Measurements from ENCODE around the gene SCRN1. TPM values are rescaled to one million over a fixed set of nuclear protein-coding genes. Genes with fewer than 3 reads are reported as not detected.

SCRN1 gene
- total and polyA plus RNA-seq, 2 of the 13 experiments (the other 11 are each of a cell fraction or from before 2014, with no cell fraction given) = 43.2 to 49.8 TPM

DNA sequence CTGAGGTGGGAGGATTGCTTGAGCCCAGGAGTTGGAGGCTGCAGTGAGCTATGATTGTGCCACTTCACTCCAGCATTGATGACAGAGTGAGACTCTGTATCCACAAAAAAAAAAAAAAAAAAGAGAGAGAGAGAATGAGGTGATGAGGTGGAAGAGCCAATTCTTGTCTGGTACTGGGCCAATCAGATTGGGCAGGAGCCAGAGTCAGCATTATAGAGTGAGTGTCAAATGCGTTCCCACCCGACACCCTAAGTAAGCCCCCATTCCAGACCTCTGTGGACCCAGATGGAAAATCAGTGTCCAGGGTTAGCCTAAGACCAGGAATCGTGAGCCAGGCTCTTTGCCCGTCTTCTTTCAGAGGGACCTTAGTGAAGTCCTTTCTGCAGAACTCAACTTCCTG lies 99.3 kb downstream of the SCRN1 start:
- ATAC-seq (no peak), DNase-seq (ENCODE audit: low spot score) (no peak), FAIRE-seq (no peak)
- 50% methylated on average over 4 of the region's 4 CpGs for WGBS (ENCODE audit: low lambda C conversion rate)
- in situ Hi-C loops (cut with HindIII; ENCODE audit: extremely low pct_ligation_motif_present, low pct_unique_long_range_greater_than_20kb) (no loop called here), intact Hi-C loops (cut with micrococcal nuclease; ENCODE audit: unreplicated experiment) (no loop called here)
- Histone ChIP-seq H2AFZ (ENCODE audit: low read length) (no peak overlapping the region), H3K27ac (ENCODE audit: extremely low read length, insufficient read depth, low read length) (no peak overlapping the region), H3K36me3 (replicated peaks in 1 of 2; ENCODE audit: control insufficient read depth in 1 of 2, insufficient read depth in 2 of 2, low read length in 2 of 2) (no peaks in the 10 kb centered on the region), H3K9ac (ENCODE audit: insufficient read depth, low read depth, low read length) (no peak overlapping the region), H3K4me2 (ENCODE audit: low read depth, low read length) (no peak overlapping the region), H3K79me2 (ENCODE audit: insufficient read depth, low read length) (no peaks in the 10 kb centered on the region), H3K27me3 (ENCODE audit: control insufficient read depth in 1 of 2, insufficient read depth in 2 of 2, low read length in 2 of 2) (peaks cover 1 to 27% of the 10 kb centered on the region in 2 experiments; a peak in 2 of 5 replicates), H3K9me3 (ENCODE audit: low read length) (no peaks in the 10 kb centered on the region), H3K4me1 (ENCODE audit: insufficient read depth, low read length) (no peaks in the 10 kb centered on the region), H3K4me3 (replicated peaks in 1 of 3; ENCODE audit: insufficient read depth in 1 of 3, low read depth in 2 of 3, low read length in 3 of 3) (no peak overlapping the region), H4K20me1 (ENCODE audit: insufficient read depth, low read length) (no peaks in the 10 kb centered on the region)
- ChIA-PET CTCF (ENCODE audit: low intra/inter-chr PET ratio, low total read pairs) (no interaction called here), POLR2A (no interaction called here)
- TF ChIP-seq THAP7 (CRISPR knock-in tag; IDR thresholded peaks at IDR 0.05) (no peak), ZNF274 (CRISPR knock-in tag; IDR thresholded peaks at IDR 0.05) (no peak), ZNF382 (CRISPR knock-in tag; IDR thresholded peaks at IDR 0.05; ENCODE audit: borderline replicate concordance) (no peak), RBM22 (optimal IDR thresholded peaks at IDR 0.05; ENCODE audit: low read length) (no peak), KMT2B (CRISPR knock-in tag; IDR thresholded peaks at IDR 0.05) (no peak), ZNF687 (CRISPR knock-in tag; IDR thresholded peaks at IDR 0.05) (no peak), ZNF101 (CRISPR knock-in tag; IDR thresholded peaks at IDR 0.05; ENCODE audit: borderline replicate concordance, low read depth) (no peak)
- TF ChIP-seq, protein P1, sequence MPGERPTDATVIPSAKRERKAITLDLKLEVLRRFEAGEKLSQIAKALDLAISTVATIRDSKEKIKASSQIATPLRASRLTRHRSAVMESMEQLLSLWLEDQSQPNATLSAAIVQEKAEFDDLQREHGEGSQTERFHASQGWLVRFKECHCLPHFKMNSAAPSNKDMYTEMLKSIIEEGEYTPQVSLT (CRISPR knock-in tag; IDR thresholded peaks at IDR 0.05; ENCODE audit: borderline replicate concordance, low read depth) = no peak
- no TSS peak for BruUV-seq (replicated peaks)

All from HepG2 (cell line).